SK-N-SH (cell line): ENCODE measurements around the gene RBMS1. TPM values are rescaled to one million over a fixed set of nuclear protein-coding genes. Genes with fewer than 3 reads are reported as not detected.

Source experiments
- CTCF ChIA-PET: fragments of 300-600, 350-600 bp; formaldehyde crosslinking; extraction: SDS; loops from one replicate; lab custom pipeline; 2021; lab: Yijun Ruan, JAX
- POLR2A ChIA-PET: fragments of 350-600 bp; sonication (Branson Sonifier 250); formaldehyde crosslinking; extraction: SDS; loops from one replicate; lab custom pipeline; 2020; ENCODE audit warnings: antibody characterized with exemption, inconsistent platforms; lab: Yijun Ruan, JAX
- DNase-seq: peaks from one replicate; pipeline ENCODE4 v3.0.0; 2012
- H2AFZ ChIP-seq: fragments of 200-600 bp; sonication (generic); 2 replicates; pipeline ENCODE4 v1.8.1; 2016; ENCODE audit warnings: antibody characterized with exemption, mild to moderate bottlenecking, low read depth
- H3F3A ChIP-seq: fragments of 200-600 bp; sonication (generic); replicated peaks from 2 replicates; pipeline ENCODE3; 2016; ENCODE audit warnings: antibody characterized with exemption, mild to moderate bottlenecking; ENCODE audit not compliant: insufficient read depth
- H3K27ac ChIP-seq, 2 experiments: fragments of 200-500 bp in 1 of 2; fragments of 200-600 bp in 1 of 2; sonication (Bioruptor generic) in 1 of 2; sonication (generic), shearing (Covaris generic) in 1 of 2; 2 replicates each; pipeline versions ENCODE4 v1.5.1 to v1.6.1; 2014 to 2016; ENCODE audit warnings: low read depth in 2 of 2, inconsistent platforms in 1 of 2, low read length in 1 of 2, mild to moderate bottlenecking in 1 of 2, mixed read lengths in 1 of 2
- H3K27me3 ChIP-seq: fragments of 200-600 bp; sonication (generic), shearing (Covaris generic); 2 replicates; pipeline ENCODE4 v1.6.1; 2016; ENCODE audit warnings: mixed run types; ENCODE audit not compliant: insufficient read depth
- H3K36me3 ChIP-seq, 2 experiments: fragments of 200-500 bp in 1 of 2; fragments of 200-600 bp in 1 of 2; sonication (Bioruptor generic) in 1 of 2; sonication (generic) in 1 of 2; replicated peaks in 1 of 2; 2 replicates each; pipeline versions ENCODE3 to v1.5.1; 2014 to 2016; ENCODE audit warnings: low read length in 1 of 2, mild to moderate bottlenecking in 1 of 2; ENCODE audit not compliant: insufficient read depth in 2 of 2, control insufficient read depth in 1 of 2
- H3K4me1 ChIP-seq, 2 experiments: fragments of 200-500 bp in 1 of 2; fragments of 200-600 bp in 1 of 2; sonication (Bioruptor generic) in 1 of 2; sonication (generic), shearing (Covaris generic) in 1 of 2; 2 replicates each; pipeline versions ENCODE4 v1.5.1 to v1.6.1; 2014 to 2016; ENCODE audit warnings: low read depth in 1 of 2, low read length in 1 of 2, mixed run types in 1 of 2; ENCODE audit not compliant: insufficient read depth in 2 of 2, control insufficient read depth in 1 of 2
- H3K4me2 ChIP-seq: fragments of 200-600 bp; sonication (generic), shearing (Covaris generic); 2 replicates; pipeline ENCODE4 v1.6.1; 2017; ENCODE audit warnings: mixed run types
- H3K4me3 ChIP-seq, 2 experiments: fragments of 200-500 bp in 1 of 2; fragments of 200-600 bp in 1 of 2; sonication (Bioruptor generic) in 1 of 2; sonication (generic), shearing (Covaris generic) in 1 of 2; 2 replicates each; pipeline versions ENCODE4 v1.5.1 to v1.8.1; 2014 to 2016; ENCODE audit warnings: low read depth in 2 of 2, inconsistent platforms in 1 of 2, low read length in 1 of 2, mild to moderate bottlenecking in 1 of 2, mixed read lengths in 1 of 2, moderate library complexity in 1 of 2
- H3K79me2 ChIP-seq: fragments of 200-600 bp; sonication (generic); 2 replicates; pipeline ENCODE4 v1.8.1; 2017; ENCODE audit warnings: mild to moderate bottlenecking; ENCODE audit not compliant: insufficient read depth
- H3K9ac ChIP-seq: fragments of 200-600 bp; sonication (generic); 2 replicates; pipeline ENCODE4 v1.6.1; 2017; ENCODE audit warnings: mixed run types
- H3K9me2 ChIP-seq: fragments of 200-600 bp; sonication (generic); 2 replicates; pipeline ENCODE4 v1.6.1; 2017; ENCODE audit warnings: mixed run types
- H3K9me3 ChIP-seq: fragments of 200-600 bp; sonication (generic); 2 replicates; pipeline ENCODE4 v1.6.1; 2017; ENCODE audit warnings: mixed run types, mild to moderate bottlenecking, moderate library complexity
- H4K20me1 ChIP-seq: fragments of 200-600 bp; sonication (generic); 2 replicates; pipeline ENCODE4 v1.6.1; 2017; ENCODE audit warnings: mild to moderate bottlenecking, mixed run types; ENCODE audit not compliant: insufficient read depth
- ELF1 ChIP-seq: IDR thresholded peaks from 2 replicates; pipeline ENCODE4 v1.4.0; 2012
- FOSL2 ChIP-seq: IDR thresholded peaks from 2 replicates; pipeline ENCODE4 v1.4.0; 2012; ENCODE audit warnings: low read depth, mild to moderate bottlenecking, moderate library complexity, borderline replicate concordance
- FOXJ3 ChIP-seq: sonication (generic); formaldehyde crosslinking; IDR thresholded peaks from 2 replicates; pipeline ENCODE4 v1.5.1; 2020; ENCODE audit warnings: mild to moderate bottlenecking, missing genetic modification reagents
- FOXM1 ChIP-seq: IDR thresholded peaks from 2 replicates; pipeline ENCODE4 v1.4.0; 2012; ENCODE audit warnings: low read depth, mild to moderate bottlenecking
- IRF3 ChIP-seq: fragments of 150-350 bp; IDR thresholded peaks from 2 replicates; pipeline ENCODE4 v1.6.1; 2016; ENCODE audit warnings: mild to moderate bottlenecking, low read depth, low read length
- MEF2A ChIP-seq: IDR thresholded peaks from 2 replicates; pipeline ENCODE4 v1.4.0; 2012; ENCODE audit warnings: low read depth, borderline replicate concordance
- MXI1 ChIP-seq: IDR thresholded peaks from 2 replicates; pipeline ENCODE4 v1.6.1; 2012; ENCODE audit warnings: mild to moderate bottlenecking, low read depth, low read length, improper control_type of control experiment
- NFIC ChIP-seq: IDR thresholded peaks from 2 replicates; pipeline ENCODE4 v1.4.0; 2012; ENCODE audit warnings: borderline replicate concordance
- NRF1 ChIP-seq: IDR thresholded peaks from 2 replicates; pipeline ENCODE4 v1.6.1; 2012; ENCODE audit warnings: low read depth, mild to moderate bottlenecking, low read length
- PBX3 ChIP-seq: IDR thresholded peaks from 2 replicates; pipeline ENCODE4; 2012
- POLR2AphosphoS5 ChIP-seq: IDR thresholded peaks from 2 replicates; pipeline ENCODE4 v1.6.1; 2012; ENCODE audit warnings: low read depth, low read length
- RAD21 ChIP-seq: IDR thresholded peaks from 2 replicates; pipeline ENCODE4 v1.6.1; 2012; ENCODE audit warnings: mild to moderate bottlenecking, low read length
- SIN3A ChIP-seq: IDR thresholded peaks from 2 replicates; pipeline ENCODE4 v1.6.1; 2012; ENCODE audit warnings: low read depth, mild to moderate bottlenecking, low read length, moderate library complexity, borderline replicate concordance
- SMC3 ChIP-seq: IDR thresholded peaks from 2 replicates; pipeline ENCODE4 v1.6.1; 2012; ENCODE audit warnings: low read depth, low read length, improper control_type of control experiment
- TAF1 ChIP-seq: IDR thresholded peaks from 2 replicates; pipeline ENCODE4 v1.6.1; 2012; ENCODE audit warnings: low read depth, mild to moderate bottlenecking, low read length, moderate library complexity, borderline replicate concordance
- TEAD4 ChIP-seq: IDR thresholded peaks from 2 replicates; pipeline ENCODE4 v1.4.0; 2012; ENCODE audit warnings: mild to moderate bottlenecking, borderline replicate concordance; ENCODE audit not compliant: insufficient read depth
- YY1 ChIP-seq: IDR thresholded peaks from 2 replicates; pipeline ENCODE4 v1.4.0; 2012; ENCODE audit warnings: low read depth, mild to moderate bottlenecking
- WGBS: methylation state at CpG from one replicate; pipeline ENCODE4 v1.1.6; 2017; ENCODE audit warnings: low lambda C conversion rate; 5-methylcytosine and 5-hydroxymethylcytosine counted together
- polyA plus RNA-seq, 3 experiments: library from polyadenylated mRNA; depleted of rRNA; stranded (reverse); fragments of >200 nt; gene quantifications; 2 replicates each; pipeline ENCODE4 v1.2.3, GENCODE V29; 2012
- TF ChIP-seq, protein P1 (sequence below): IDR thresholded peaks from 2 replicates; pipeline ENCODE4 v1.4.0; 2012; ENCODE audit warnings: low read depth

The RBMS1 gene
- polyA plus RNA-seq, 1 of the 3 experiments (the other 2 are of a cell fraction), result 56.5 TPM

- H3K9me3 ChIP-seq, result no peaks in the 10 kb centered on the region
- no peaks in the 10 kb centered on the region for H4K20me1 ChIP-seq
- CTCF ChIA-PET, result interaction anchor here (1.3 kb wide), 1 partner anchor 16 kb away, joined by 4 read pairs; no protein-coding TSS in a partner anchor
- TF ChIP-seq POLR2AphosphoS5, result no peak
- no peak for TF ChIP-seq PBX3
- no peak for TF ChIP-seq TAF1
- TF ChIP-seq, protein P1, sequence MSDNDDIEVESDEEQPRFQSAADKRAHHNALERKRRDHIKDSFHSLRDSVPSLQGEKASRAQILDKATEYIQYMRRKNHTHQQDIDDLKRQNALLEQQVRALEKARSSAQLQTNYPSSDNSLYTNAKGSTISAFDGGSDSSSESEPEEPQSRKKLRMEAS, result no peak
- TF ChIP-seq NFIC, result no peak
- no peak for TF ChIP-seq RAD21
- no peak for TF ChIP-seq FOXJ3 (CRISPR knock-in tag)
- no peak for TF ChIP-seq SMC3
- 0 out of 2 replicates have a peak, but pooled peaks have one; percentile 12 for TF ChIP-seq MEF2A
- TF ChIP-seq FOXM1, result no peak
- TF ChIP-seq NRF1, result no peak
- peak; percentile 24; the same call in 1 of the 2 replicates for TF ChIP-seq FOSL2
- no peak for TF ChIP-seq TEAD4
- TF ChIP-seq IRF3, result no peak
- TF ChIP-seq MXI1, result no peak
- no peak for TF ChIP-seq YY1
- no peak for TF ChIP-seq ELF1
- TF ChIP-seq SIN3A, result no peak
- TF ChIP-seq, all 33 proteins: peak for 2
- POLR2A ChIA-PET, result no interaction called here
- peak overlapping the region; percentile 34 for H3K4me2 ChIP-seq
- peak overlapping the region in 1 of 2 experiments; percentile 79; a peak in 2 of 4 replicates for H3K27ac ChIP-seq
- no peaks in the 10 kb centered on the region for H3K9me2 ChIP-seq
- H3K4me3 ChIP-seq, result no peak overlapping the region; a peak in 1 of 4 replicates
- peaks cover 45% of the 10 kb centered on the region for H3F3A ChIP-seq
- peaks cover 11 to 26% of the 10 kb centered on the region in 2 experiments for H3K4me1 ChIP-seq
- no peak for DNase-seq
- peaks cover 74% of the 10 kb centered on the region for H3K79me2 ChIP-seq
- H3K9ac ChIP-seq, result peak overlapping the region; percentile 57; the same call in 1 of the 2 replicates
- WGBS, result 78% methylated on average over 5 of the region's 5 CpGs
- peaks cover 44 to 57% of the 10 kb centered on the region in 2 experiments for H3K36me3 ChIP-seq
- no peaks in the 10 kb centered on the region for H3K27me3 ChIP-seq
- H2AFZ ChIP-seq, result no peak overlapping the region
These were observed 184.7 kb downstream of the RBMS1 start for GRCh38 chr2:160308915-160309314.

DNA sequence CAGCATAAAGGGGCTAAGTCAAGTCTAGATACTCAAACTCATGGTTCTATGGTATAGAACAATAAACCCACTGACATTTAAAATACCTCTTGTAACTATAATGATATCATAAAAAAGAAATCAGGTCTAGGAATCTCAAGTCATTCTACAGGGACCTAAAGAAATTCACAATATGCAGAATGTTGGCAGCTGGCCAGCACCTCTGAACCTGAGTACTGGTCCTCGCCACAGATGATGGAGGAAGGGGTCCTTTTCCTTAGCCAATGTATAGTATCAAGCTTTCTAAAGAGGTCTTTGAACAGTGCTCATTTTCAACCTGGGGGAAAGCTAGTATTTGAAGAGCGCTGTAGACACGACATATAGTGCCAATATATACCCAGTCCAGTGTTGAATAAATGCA lies 185.1 kb downstream of the RBMS1 start:
- H3K9ac ChIP-seq, result peak overlapping the region; percentile 57; the same call in 1 of the 2 replicates
- ChIA-PET POLR2A (no interaction called here), CTCF (interaction anchor here (1.3 to 2.5 kb wide), 2 partner anchors 16 to 686 kb away, joined by 4 to 7 read pairs; no protein-coding TSS in a partner anchor)
- no peaks in the 10 kb centered on the region for H3K9me2 ChIP-seq
- H4K20me1 ChIP-seq, result no peaks in the 10 kb centered on the region
- no peaks in the 10 kb centered on the region for H3K27me3 ChIP-seq
- no peak overlapping the region for H3K4me3 ChIP-seq
- peaks cover 75% of the 10 kb centered on the region for H3K79me2 ChIP-seq
- H2AFZ ChIP-seq, result no peak overlapping the region
- H3K9me3 ChIP-seq, result no peaks in the 10 kb centered on the region
- H3F3A ChIP-seq, result peaks cover 42% of the 10 kb centered on the region
- peaks cover 44 to 60% of the 10 kb centered on the region in 2 experiments for H3K36me3 ChIP-seq
- no peak overlapping the region for H3K4me2 ChIP-seq
- peaks cover 11 to 26% of the 10 kb centered on the region in 2 experiments for H3K4me1 ChIP-seq
- WGBS, result 97% methylated on average over 3 of the region's 3 CpGs
- peak overlapping the region in 1 of 2 experiments; percentile 79; a peak in 2 of 4 replicates for H3K27ac ChIP-seq
- no peak for DNase-seq
- peak; percentile 62 for TF ChIP-seq NFIC
- TF ChIP-seq FOXM1, result no peak
